A673 (cell line): Measurements from ENCODE around the gene SDHA. TPM values are rescaled to one million over a fixed set of nuclear protein-coding genes. Genes with fewer than 3 reads are reported as not detected.

Source experiments
- BruUV-seq: library from RNA; stranded (reverse); fragments of 400-500 nt; replicated peaks from 2 replicates; lab custom pipeline; 2021; lab: Mats Ljungman, UMichigan
- CTCF ChIA-PET: fragments of 300-600 bp; sonication (Branson Sonifier 250); formaldehyde crosslinking; loops from one replicate; lab custom pipeline; 2022; ENCODE audit warnings: antibody characterized with exemption; lab: Charles Lee
- POLR2A ChIA-PET: fragments of 300-600 bp; sonication (Branson Sonifier 250); formaldehyde crosslinking; loops from one replicate; lab custom pipeline; 2022; ENCODE audit warnings: antibody characterized with exemption; ENCODE audit not compliant: low non-redundant PET; lab: Charles Lee
- DNase-seq: peaks from one replicate; pipeline ENCODE4 v3.0.0-alpha.2; 2015; ENCODE audit warnings: low spot score
- H3K27ac ChIP-seq: fragments of 200-600 bp; sonication (generic); 2 replicates; pipeline ENCODE4 v1.5.1; 2016; ENCODE audit warnings: mixed run types, low read depth, mild to moderate bottlenecking, mixed read lengths, antibody characterized with exemption, low read length; ENCODE audit not compliant: poor library complexity, severe bottlenecking
- H3K27me3 ChIP-seq: fragments of 200-600 bp; sonication (generic); replicated peaks from 2 replicates; pipeline ENCODE4 v1.6.1; 2017; ENCODE audit warnings: mixed run types, low read depth, mild to moderate bottlenecking, mixed read lengths, antibody characterized with exemption, low read length; ENCODE audit not compliant: insufficient read depth, poor library complexity
- H3K36me3 ChIP-seq: fragments of 200-600 bp; sonication (generic); 2 replicates; pipeline ENCODE4 v1.6.1; 2016; ENCODE audit warnings: mixed run types, mild to moderate bottlenecking, mixed read lengths, antibody characterized with exemption, low read length; ENCODE audit not compliant: insufficient read depth, poor library complexity, severe bottlenecking
- H3K4me1 ChIP-seq: fragments of 200-600 bp; sonication (generic); 2 replicates; pipeline ENCODE4 v1.6.1; 2017; ENCODE audit warnings: mixed run types, mild to moderate bottlenecking, mixed read lengths, antibody characterized with exemption, low read length; ENCODE audit not compliant: insufficient read depth, poor library complexity, severe bottlenecking
- H3K4me3 ChIP-seq: fragments of 200-600 bp; sonication (generic); 2 replicates; pipeline ENCODE4 v1.5.1; 2016; ENCODE audit warnings: low read depth, mixed run types, mild to moderate bottlenecking, mixed read lengths, low read length; ENCODE audit not compliant: poor library complexity, severe bottlenecking
- H3K9me3 ChIP-seq: fragments of 200-600 bp; sonication (generic); 2 replicates; pipeline ENCODE4 v1.6.1; 2016; ENCODE audit warnings: mixed run types, low read depth, mild to moderate bottlenecking, mixed read lengths, antibody characterized with exemption, low read length; ENCODE audit not compliant: poor library complexity, severe bottlenecking
- CTCF ChIP-seq: fragments of 300-800, 200-600 bp; sonication (generic); conservative IDR thresholded peaks from 2 replicates; pipeline ENCODE4 v1.5.1; 2017; ENCODE audit warnings: low read depth, mild to moderate bottlenecking, antibody characterized with exemption, low read length, moderate library complexity, mixed read lengths
- EZH2 ChIP-seq: fragments of 200-600 bp; sonication (generic); IDR thresholded peaks from 2 replicates; pipeline ENCODE4 v1.6.1; 2017; ENCODE audit warnings: borderline replicate concordance, low read depth, mild to moderate bottlenecking, mixed read lengths, antibody characterized with exemption, low read length; ENCODE audit not compliant: poor library complexity, severe bottlenecking
- intact Hi-C: fragments of 100-400 bp; cut with micrococcal nuclease; formaldehyde crosslinking; loops from one replicate; pipeline ENCODE4 v1.10.0; 2022; ENCODE audit not compliant: unreplicated experiment
- total RNA-seq: library from RNA; stranded (reverse); gene quantifications from 2 replicates; pipeline ENCODE4 v1.2.3, GENCODE V29; 2021

The SDHA gene
- total RNA-seq, 1 experiment from 2014 or later = 132 TPM

DNA sequence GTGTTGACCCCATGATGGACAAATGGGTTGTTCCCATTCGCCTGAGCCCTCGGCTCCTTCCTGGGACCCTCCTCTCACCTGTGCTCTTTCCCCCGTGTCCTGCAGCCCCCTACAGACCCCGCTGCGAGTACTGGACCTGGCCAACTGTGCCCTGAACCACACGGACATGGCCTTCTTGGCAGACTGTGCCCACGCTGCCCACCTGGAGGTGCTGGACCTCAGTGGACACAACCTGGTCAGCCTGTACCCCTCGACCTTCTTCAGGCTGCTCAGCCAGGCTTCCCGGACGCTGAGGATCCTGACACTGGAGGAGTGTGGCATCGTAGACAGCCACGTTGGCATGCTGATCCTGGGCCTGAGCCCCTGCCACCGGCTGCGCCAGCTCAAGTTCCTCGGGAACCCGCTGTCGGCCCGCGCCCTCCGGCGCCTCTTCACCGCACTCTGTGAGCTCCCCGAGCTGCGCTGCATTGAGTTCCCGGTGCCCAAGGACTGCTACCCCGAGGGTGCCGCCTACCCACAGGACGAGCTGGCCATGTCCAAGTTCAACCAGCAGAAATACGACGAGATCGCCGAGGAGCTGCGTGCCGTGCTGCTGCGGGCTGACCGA lies 23.4 kb upstream of the SDHA start:
- H3K36me3 ChIP-seq = no peaks in the 10 kb centered on the region
- H3K27me3 ChIP-seq = no peaks in the 10 kb centered on the region
- no peaks in the 10 kb centered on the region for H3K4me1 ChIP-seq
- H3K9me3 ChIP-seq = no peaks in the 10 kb centered on the region
- CTCF ChIA-PET = no interaction called here
- no peak for DNase-seq
- BruUV-seq = no TSS peak
- no peak overlapping the region for H3K27ac ChIP-seq
- H3K4me3 ChIP-seq = no peak overlapping the region
- intact Hi-C loops = no loop called here
- TF ChIP-seq EZH2 (no peak), CTCF (no peak)
- POLR2A ChIA-PET = interaction anchor here (1.0 kb wide), 1 partner anchor 24 kb away, joined by 3 read pairs; the partner anchor contains the start of gene SDHA

GRCh38 chr5:195401-196160 lies 22.5 kb upstream of the SDHA start:
- Histone ChIP-seq H3K27ac (no peak overlapping the region), H3K27me3 (no peaks in the 10 kb centered on the region), H3K4me1 (no peaks in the 10 kb centered on the region), H3K36me3 (no peaks in the 10 kb centered on the region), H3K4me3 (no peak overlapping the region), H3K9me3 (no peaks in the 10 kb centered on the region)
- no TSS peak for BruUV-seq
- intact Hi-C loops = no loop called here
- no peak for DNase-seq
- POLR2A ChIA-PET = no interaction called here
- TF ChIP-seq CTCF (no peak), EZH2 (no peak)
- CTCF ChIA-PET = no interaction called here

DNA sequence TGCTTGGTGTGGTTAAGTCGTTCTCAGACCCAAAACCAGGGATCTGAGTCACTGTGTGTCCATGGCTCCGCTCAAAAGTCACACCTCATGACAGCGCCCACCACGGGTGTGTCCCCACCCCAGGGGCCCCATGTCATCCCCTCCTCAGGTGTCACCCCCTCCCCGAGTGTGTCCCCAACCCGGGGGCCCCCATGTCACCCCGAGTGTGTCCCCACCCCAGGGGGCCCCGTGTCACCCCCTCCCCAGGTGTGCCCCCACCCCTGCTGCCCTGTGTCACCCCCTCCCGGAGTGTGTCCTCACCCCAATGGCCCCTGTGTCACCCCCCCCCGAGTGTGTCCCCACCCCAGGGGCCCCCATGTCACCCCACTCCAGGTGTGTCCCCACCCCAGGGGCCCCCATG lies 21.8 kb upstream of the SDHA start:
- no peak for DNase-seq
- BruUV-seq = no TSS peak
- intact Hi-C loops = no loop called here
- TF ChIP-seq EZH2 = no peak
- TF ChIP-seq CTCF = no peak
- H3K27me3 ChIP-seq = no peaks in the 10 kb centered on the region
- POLR2A ChIA-PET = no interaction called here
- no peaks in the 10 kb centered on the region for H3K36me3 ChIP-seq
- CTCF ChIA-PET = no interaction called here
- no peaks in the 10 kb centered on the region for H3K4me1 ChIP-seq
- H3K9me3 ChIP-seq = no peaks in the 10 kb centered on the region
- no peak overlapping the region for H3K4me3 ChIP-seq
- H3K27ac ChIP-seq = no peak overlapping the region
